Smooth muscle cell (in vitro differentiated cells): ENCODE data around the gene NRG2. TPM values are rescaled to one million over a fixed set of nuclear protein-coding genes. Genes with fewer than 3 reads are reported as not detected.

ENCODE experiments used
- DNase-seq: peaks from one replicate; lab custom pipeline; 2025; ENCODE audit not compliant: unreplicated experiment; lab: John Stamatoyannopoulos, UW
- H2AFZ ChIP-seq: fragments of 200-600 bp; sonication (generic); 2 replicates; pipeline ENCODE4 v1.6.0; 2016; ENCODE audit warnings: antibody characterized with exemption, low read depth, mild to moderate bottlenecking
- H3F3A ChIP-seq: fragments of 200-600 bp; sonication (generic); 2 replicates; pipeline ENCODE4 v1.6.0; 2017; ENCODE audit warnings: antibody characterized with exemption, low read depth
- H3K27ac ChIP-seq: fragments of 200-600 bp; sonication (generic); 2 replicates; pipeline ENCODE4 v1.5.1; 2016; ENCODE audit warnings: low read depth, mild to moderate bottlenecking
- H3K27me3 ChIP-seq: fragments of 200-600 bp; sonication (generic); 2 replicates; pipeline ENCODE4 v1.6.1; 2016; ENCODE audit warnings: low read depth, mild to moderate bottlenecking
- H3K36me3 ChIP-seq: fragments of 200-600 bp; sonication (generic); 2 replicates; pipeline ENCODE4 v1.5.1; 2016; ENCODE audit warnings: low read depth
- H3K4me1 ChIP-seq: fragments of 200-600 bp; sonication (generic); 2 replicates; pipeline ENCODE4 v1.5.1; 2016; ENCODE audit warnings: low read depth
- H3K4me2 ChIP-seq: fragments of 200-600 bp; sonication (generic); 2 replicates; pipeline ENCODE4 v1.6.0; 2016; ENCODE audit warnings: mild to moderate bottlenecking
- H3K4me3 ChIP-seq: fragments of 200-600 bp; sonication (generic); 2 replicates; pipeline ENCODE4 v1.5.1; 2016; ENCODE audit warnings: mild to moderate bottlenecking
- H3K79me2 ChIP-seq: fragments of 200-600 bp; sonication (generic); 2 replicates; pipeline ENCODE4 v1.6.0; 2016; ENCODE audit warnings: low read depth, mild to moderate bottlenecking
- H3K9ac ChIP-seq: fragments of 200-600 bp; sonication (generic); 2 replicates; pipeline ENCODE4 v1.6.0; 2016; ENCODE audit warnings: low read depth
- H3K9me3 ChIP-seq: fragments of 200-600 bp; sonication (generic); replicated peaks from 2 replicates; pipeline ENCODE4 v1.5.1; 2016; ENCODE audit warnings: low read depth
- H4K20me1 ChIP-seq: fragments of 200-600 bp; sonication (generic); 2 replicates; pipeline ENCODE4 v1.6.0; 2016; ENCODE audit warnings: low read depth
- CTCF ChIP-seq: fragments of 200-600 bp; sonication (generic); IDR thresholded peaks from 2 replicates; pipeline ENCODE4 v1.5.1; 2017; ENCODE audit warnings: borderline replicate concordance, mild to moderate bottlenecking, antibody characterized with exemption; ENCODE audit not compliant: insufficient read depth, poor library complexity, severe bottlenecking
- WGBS: methylation state at CpG from one replicate; pipeline ENCODE4 v1.1.7; 2016; ENCODE audit warnings: low lambda C conversion rate; 5-methylcytosine and 5-hydroxymethylcytosine counted together
- polyA plus RNA-seq: library from polyadenylated mRNA; unstranded; fragments of >200 nt; fragmentation: Nextera tagmentation; extraction: Ambion mirVana; gene quantifications from 2 replicates; pipeline ENCODE4 v1.2.1, GENCODE V29; 2016
- total RNA-seq: library from RNA; depleted of rRNA; stranded (reverse); fragments of >200 nt; gene quantifications from 2 replicates; pipeline ENCODE4 v1.2.3, GENCODE V29; 2014

NRG2 gene
- total and polyA plus RNA-seq, 2 experiments from 2014 or later: 0.09 to 0.25 TPM

DNA sequence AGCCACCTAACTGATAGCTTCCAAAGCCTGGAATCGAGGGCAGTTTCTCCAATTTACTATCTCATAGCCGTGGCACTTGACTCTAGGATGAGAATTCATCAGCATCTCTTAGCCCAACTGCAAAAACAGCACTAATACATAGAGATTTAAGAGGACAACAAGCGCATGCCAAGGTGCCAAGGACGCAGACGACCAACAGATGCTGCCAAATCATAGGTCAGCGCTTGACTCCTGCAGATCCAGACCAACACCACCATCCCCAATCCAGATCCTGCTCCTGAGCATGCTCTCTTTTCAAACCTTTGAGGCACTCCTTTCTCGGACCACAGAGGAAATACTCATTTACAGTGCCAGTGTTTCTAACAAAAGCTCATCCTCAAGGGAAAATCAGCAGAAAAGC, 24.6 kb downstream of the NRG2 start:
- H3K27me3 ChIP-seq: peaks cover 56% of the 10 kb centered on the region
- no peak overlapping the region for H3K27ac ChIP-seq
- no peaks in the 10 kb centered on the region for H3K4me1 ChIP-seq
- no peak for DNase-seq
- H3F3A ChIP-seq: peaks cover 7% of the 10 kb centered on the region
- no peaks in the 10 kb centered on the region for H4K20me1 ChIP-seq
- H3K4me3 ChIP-seq: no peak overlapping the region
- 88% methylated on average over 7 of the region's 7 CpGs for WGBS
- H3K36me3 ChIP-seq: no peaks in the 10 kb centered on the region
- TF ChIP-seq CTCF: no peak
- H3K4me2 ChIP-seq: no peak overlapping the region
- no peaks in the 10 kb centered on the region for H3K9me3 ChIP-seq
- no peak overlapping the region for H3K9ac ChIP-seq
- no peak overlapping the region for H2AFZ ChIP-seq
- H3K79me2 ChIP-seq: no peaks in the 10 kb centered on the region

- Histone ChIP-seq H3K9me3 (no peaks in the 10 kb centered on the region), H3K4me2 (no peak overlapping the region), H3K4me1 (no peaks in the 10 kb centered on the region), H3K36me3 (no peaks in the 10 kb centered on the region), H2AFZ (no peak overlapping the region), H3K9ac (no peak overlapping the region), H3K4me3 (no peak overlapping the region), H3K27ac (no peak overlapping the region), H3K27me3 (peaks cover 56% of the 10 kb centered on the region), H3F3A (peaks cover 7% of the 10 kb centered on the region), H3K79me2 (no peaks in the 10 kb centered on the region), H4K20me1 (no peaks in the 10 kb centered on the region)
- DNase-seq: no peak
- 71% methylated on average over 8 of the region's 8 CpGs for WGBS
- TF ChIP-seq CTCF: no peak
These were observed 25.0 kb downstream of the NRG2 start for GRCh38 chr5:140018096-140018481.

GRCh38 chr5:140017397-140018095, 25.6 kb downstream of the NRG2 start:
- H3K27me3 ChIP-seq: peaks cover 56% of the 10 kb centered on the region
- 87% methylated on average over 9 of the region's 9 CpGs for WGBS
- DNase-seq: no peak

More at GRCh38 chr5:140017397-140018095, 25.6 kb downstream of the NRG2 start:
- no peaks in the 10 kb centered on the region for H4K20me1 ChIP-seq
- H3K4me3 ChIP-seq: no peak overlapping the region
- TF ChIP-seq CTCF: no peak
- no peaks in the 10 kb centered on the region for H3K4me1 ChIP-seq
- no peak overlapping the region for H3K4me2 ChIP-seq
- H3K27ac ChIP-seq: no peak overlapping the region
- H3K79me2 ChIP-seq: no peaks in the 10 kb centered on the region
- H3F3A ChIP-seq: peaks cover 7% of the 10 kb centered on the region
- no peak overlapping the region for H3K9ac ChIP-seq
- H3K9me3 ChIP-seq: no peaks in the 10 kb centered on the region
- no peaks in the 10 kb centered on the region for H3K36me3 ChIP-seq
- no peak overlapping the region for H2AFZ ChIP-seq
